ENCODE results near the gene MAML3.

Gene MAML3

GRCh38 chr4:140071806-140072205 is 82.2 kb downstream of the MAML3 start:
- peak; percentile 31 for DNase-seq (ENCODE audit: low read depth)

GRCh38 chr4:140070973-140071372 is 83.0 kb downstream of the MAML3 start:
- DNase-seq (ENCODE audit: low read depth) = no peak

DNA sequence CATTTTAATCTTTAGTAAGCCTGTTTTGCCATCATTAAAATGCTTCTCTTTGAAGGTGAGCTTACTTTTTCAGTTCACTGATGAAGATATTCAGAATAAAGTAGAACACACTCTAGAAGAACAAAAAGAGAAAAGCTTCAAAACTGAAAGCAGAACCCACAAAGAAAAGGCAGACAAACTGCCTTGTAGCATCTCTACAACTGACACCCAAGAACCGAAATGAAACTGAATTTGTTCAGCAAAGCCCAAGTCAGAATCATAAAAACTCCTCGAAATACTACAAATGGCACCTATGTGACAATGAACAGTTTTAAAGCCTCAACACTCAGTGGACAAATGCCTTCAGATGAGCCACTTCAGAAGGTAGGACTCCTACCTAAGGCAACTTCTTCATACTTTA is 83.6 kb downstream of the MAML3 start:
- no peak for DNase-seq (ENCODE audit: low read depth)

DNA sequence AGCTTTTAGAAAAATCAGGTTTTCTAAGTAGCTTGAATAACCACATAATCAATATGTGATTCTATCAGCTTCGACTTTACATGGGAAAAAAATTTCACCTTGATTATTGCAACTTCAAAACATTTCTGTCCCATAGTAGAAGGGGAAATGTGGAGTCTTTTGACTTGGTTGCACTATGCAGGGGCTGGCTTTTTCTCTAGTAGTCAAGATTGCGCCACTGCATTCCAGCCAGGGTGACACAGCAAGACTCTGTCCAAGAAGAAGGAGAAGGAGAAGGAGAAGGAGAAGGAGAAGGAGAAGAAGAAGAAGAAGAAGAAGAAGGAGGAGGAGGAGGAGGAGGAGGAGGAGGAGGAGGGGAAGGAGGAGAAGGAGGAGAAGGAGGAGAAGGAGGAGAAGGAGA is 84.9 kb downstream of the MAML3 start:
- no peak for DNase-seq (ENCODE audit: low read depth)

GRCh38 chr4:140068271-140068670 is 85.7 kb downstream of the MAML3 start:
- no peak for DNase-seq (ENCODE audit: low read depth)

GRCh38 chr4:140066031-140066930 is 87.7 kb downstream of the MAML3 start:
- DNase-seq (ENCODE audit: low read depth) = no peak

DNA sequence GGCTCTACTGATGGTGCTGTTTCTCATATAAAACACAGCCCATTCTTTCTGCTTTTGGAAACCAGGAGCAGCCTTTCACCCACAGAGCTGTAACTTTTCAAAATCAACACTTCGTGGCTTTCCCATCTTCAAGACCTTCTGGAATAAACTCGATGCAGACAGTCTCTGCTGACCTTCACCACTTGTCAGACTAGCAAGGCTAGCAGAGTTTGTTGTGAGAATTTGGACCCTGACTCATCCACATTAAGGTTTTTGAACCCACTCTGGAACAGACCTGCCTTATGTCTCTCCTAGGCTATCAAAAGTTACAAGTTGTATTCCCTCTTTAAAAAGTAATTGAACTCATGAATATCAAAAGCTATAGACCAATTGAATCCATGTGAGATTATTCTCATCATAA is 88.6 kb downstream of the MAML3 start:
- no peak for DNase-seq (ENCODE audit: low read depth)

DNA sequence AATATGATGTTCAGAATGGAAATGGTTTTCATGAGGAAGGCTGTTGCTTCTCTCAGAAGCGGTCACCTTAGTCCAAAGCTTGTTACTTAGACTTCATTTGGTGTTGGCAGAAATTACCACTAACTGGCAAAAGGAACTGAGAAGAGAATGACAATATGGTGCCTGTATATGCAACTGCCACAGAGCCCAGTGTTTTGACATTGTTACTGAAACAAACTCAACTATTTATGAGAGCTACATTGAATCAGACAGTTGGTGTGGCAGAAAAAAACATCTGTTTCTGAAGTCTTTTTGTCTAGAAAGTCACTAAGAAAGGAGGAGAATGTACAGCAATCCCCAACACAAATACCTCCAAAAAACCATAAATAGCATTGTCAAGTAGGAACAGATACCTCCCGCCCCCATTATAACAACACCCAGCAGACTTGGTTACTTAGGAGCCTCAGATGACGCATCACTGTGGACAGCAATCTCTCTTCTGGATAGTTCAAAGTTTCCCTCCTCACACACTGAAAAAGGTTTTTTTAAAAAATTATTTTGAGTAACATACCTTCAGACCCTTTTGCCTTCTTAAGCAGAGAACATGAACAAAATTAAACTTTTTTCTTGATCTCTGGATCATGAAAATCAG is 92.2 kb downstream of the MAML3 start:
- DNase-seq (ENCODE audit: low read depth) = no peak

GRCh38 chr4:140061194-140061593 is 92.8 kb downstream of the MAML3 start:
- no peak for DNase-seq (ENCODE audit: low read depth)

GRCh38 chr4:140059159-140059558 is 94.8 kb downstream of the MAML3 start:
- DNase-seq (ENCODE audit: low read depth) = no peak

DNA sequence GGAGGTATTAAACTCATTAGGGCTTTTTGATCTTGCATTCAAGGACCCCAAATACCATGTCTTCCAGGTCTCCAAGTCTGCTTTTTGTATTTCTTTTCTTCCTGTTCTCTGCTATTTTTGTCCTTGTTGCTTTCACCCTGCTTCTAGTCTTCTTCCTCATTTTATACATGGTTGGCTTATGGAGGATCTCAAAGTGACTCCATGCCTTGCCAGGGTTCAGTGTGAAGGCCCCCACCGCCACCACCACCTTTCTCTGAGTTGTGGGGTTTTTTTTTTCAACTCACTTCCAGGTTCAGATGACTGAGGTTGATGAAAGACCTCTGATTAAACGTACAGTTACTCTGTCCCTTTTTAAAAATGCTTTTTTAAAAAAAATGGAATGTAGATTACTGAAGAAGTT is 96.3 kb downstream of the MAML3 start:
- no peak for DNase-seq (ENCODE audit: low read depth)

DNA sequence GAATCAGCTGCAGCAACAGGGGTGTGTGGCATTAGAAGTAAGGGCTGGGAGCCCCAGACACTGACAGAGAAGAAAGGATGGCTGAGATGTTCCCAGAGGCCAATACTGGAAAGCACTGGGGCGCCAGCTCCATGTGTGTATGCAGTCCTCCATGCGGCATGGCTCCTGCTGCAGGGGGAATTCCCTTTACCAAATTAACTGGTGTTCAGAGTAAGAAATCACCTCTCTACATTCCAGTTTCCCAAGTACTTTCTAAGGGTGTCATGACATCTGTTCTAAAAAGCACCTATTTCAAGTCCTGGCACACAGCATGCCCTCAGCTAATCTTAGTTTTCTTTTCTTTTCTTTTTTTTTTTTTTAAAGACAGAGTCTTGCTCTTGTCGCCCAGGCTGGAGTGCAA is 98.0 kb downstream of the MAML3 start:
- DNase-seq (ENCODE audit: low read depth) = no peak

- no peak for DNase-seq (ENCODE audit: low read depth)
Measured at GRCh38 chr4:140054861-140055260, 99.1 kb downstream of the MAML3 start.

DNA sequence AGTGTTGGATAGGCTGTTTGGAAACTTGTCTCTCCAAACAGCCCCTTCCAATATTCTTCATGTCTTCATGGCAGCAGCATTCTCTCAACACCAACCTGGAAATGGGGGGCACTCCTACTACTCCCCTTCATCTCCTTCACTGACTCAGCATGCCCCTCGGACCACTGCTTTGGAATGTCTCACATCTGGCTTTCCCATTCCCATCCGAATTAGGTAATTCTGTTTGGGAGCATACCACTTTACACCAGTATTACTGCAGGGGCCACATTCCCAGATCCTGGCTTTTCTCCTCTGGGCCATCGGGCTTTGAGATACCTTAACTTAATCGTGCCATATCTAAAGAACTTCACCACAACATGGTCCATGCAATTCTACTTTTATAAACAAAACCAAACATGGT is 100.8 kb downstream of the MAML3 start:
- no peak for DNase-seq (ENCODE audit: low read depth)

DNA sequence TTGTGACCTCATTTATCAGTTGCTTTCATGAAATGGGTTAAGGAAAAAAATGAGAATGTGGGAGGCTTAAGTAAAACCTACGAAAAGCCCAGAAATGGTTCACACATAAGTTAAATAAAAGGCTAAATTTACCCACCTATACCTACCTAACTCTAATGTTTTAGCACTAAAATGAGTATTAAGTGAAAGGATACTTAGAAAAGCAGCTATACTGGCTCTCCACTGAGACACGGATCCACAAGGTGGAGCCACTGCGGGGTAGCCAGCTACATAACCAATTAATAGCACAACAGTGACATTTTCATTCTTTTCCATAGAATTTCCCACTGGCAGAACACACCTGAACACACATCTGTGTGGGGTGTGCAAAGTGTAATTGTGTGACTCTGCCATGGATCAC is 101.9 kb downstream of the MAML3 start:
- DNase-seq (ENCODE audit: low read depth) = peak; percentile 25

DNA sequence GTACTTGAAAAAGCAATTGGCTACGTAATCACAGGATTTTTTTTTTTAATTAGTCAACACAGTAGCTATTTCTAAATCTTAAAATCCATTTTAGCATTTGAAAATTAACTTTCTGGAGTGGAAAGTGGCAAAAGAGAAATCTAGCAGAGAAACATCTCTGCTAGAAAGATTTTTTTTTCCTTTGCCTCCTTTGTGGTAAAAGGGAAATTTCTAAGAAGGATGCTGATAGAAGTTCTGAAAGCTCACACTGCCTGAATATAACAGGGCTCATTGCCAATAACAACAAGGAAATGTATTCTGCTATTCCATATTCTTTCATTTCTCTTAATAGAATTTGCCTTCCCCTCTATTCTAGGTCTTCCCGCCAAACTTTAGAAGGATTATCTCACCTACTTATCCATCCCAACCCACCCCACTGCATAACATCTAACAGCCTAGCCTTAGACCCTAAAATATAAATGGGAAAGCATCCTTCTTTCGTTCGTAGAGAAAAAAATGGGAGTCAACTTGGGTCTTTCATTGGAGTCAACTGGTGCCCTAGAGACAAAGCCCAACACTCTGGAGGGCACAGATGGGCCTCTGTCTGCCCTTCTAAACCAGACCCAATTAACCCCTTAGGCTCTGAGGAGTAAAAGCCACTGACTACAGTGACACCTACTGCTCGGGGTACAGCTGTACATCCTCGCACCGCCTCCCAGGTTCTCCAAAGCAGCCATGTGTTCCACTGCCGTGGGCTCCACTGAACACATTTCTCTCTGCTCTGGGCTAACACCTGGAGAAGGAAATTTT is 103.9 kb downstream of the MAML3 start:
- no peak for DNase-seq (ENCODE audit: low read depth)

GRCh38 chr4:140049024-140049848 is 104.7 kb downstream of the MAML3 start:
- peak; percentile 13 for DNase-seq (ENCODE audit: low read depth)

DNA sequence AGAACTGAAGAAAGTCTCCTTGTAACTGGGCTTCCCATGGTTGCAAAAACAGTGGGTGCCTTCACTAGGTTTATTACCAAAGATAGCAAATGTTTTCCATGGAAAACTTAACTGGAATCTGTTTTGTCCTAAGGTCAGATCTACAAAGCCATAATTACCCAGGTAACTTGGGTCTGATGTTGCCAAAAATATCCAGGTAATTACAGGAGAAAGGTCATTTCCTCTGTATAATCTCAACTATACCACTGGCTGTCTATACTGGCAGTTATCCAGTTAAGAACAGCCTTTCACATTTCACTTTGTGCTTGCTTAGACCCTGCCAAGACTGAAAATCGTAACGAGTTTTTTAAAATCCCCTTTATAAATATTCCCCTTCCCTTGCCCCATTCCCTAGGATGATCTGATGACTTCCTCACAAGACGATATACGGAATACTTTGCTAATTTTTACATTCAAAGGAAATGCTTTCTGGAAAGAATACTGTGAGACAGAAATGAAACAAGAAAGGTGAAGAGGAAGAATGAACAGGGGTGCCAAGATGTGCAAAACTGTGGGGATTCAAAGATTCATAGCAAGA is 105.5 kb downstream of the MAML3 start:
- DNase-seq (ENCODE audit: low read depth) = no peak

DNA sequence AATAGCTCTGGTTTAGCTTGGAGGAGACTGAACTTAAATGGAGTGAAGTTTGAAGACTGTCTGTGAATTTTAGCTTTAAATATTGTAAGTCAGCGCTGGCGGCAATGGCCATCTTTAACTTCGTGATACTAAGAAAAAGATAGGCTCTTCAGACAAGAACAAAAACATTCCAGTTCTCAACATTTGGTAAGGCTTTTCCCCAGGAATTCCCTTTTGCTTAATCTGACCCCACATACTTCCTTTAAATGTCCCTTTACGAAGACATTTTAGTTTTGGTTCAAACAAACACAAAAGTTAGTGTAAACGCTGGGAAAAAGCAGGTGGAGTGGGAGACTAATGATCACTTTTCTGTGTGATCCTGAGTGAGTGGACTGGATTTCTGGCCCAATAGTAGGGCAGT is 106.2 kb downstream of the MAML3 start:
- no peak for DNase-seq (ENCODE audit: low read depth)

DNA sequence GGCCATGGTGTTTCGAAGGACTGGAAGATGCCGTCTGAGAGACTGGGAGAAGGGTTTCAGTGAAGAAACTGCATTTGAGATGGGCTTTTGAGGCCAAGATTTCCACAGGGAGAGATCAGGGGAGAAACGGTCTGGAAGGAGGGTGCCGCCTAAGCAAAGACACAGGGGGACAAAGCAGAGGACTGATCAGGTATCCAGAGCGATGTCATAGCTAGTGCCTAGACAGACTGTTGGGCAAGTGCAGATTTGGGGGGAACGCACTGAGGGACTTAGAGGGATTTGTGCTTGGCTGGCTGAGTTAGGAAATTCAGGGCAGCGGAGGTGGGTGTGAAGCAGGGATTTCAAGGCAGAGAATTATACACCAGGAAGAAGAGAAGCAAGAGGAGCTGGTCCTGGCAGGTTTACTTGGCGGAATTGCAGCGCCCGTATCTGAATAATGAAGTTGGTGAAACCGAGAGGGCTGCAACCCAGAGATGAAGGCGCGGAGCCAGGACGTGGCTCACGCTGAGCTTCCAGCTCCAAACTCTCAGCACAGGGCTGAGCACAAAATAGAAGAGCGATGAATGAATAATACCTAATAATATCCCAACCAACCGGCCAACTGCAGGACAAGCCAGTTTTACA is 106.9 kb downstream of the MAML3 start:
- no peak for DNase-seq (ENCODE audit: low read depth)

DNA sequence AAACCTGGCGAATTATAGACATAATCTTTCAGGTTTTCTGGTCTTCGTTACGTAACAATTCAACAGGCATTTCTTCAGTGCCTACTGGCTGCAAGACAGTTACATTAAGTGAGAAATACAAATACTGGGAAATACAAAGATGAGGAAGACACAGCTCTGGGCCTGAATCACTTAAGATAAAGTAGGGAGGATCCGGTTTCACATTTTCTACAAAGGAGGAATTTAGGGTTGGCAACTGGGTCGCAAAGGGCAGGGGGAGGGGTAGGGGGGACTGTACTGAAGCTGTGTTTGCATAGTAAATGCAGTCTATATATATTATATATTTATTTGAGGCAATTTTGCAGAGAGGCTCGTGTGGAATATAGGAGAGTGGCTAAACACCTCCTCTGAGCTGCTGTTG is 107.4 kb downstream of the MAML3 start:
- no peak for DNase-seq (ENCODE audit: low read depth)
